MM.1S (cell line): ENCODE data around the gene UNC13A.

Source experiments
- CTCF ChIP-seq: fragments of 300-600 bp; sonication (generic); IDR thresholded peaks from 2 replicates; pipeline ENCODE4 v1.5.1; 2016; ENCODE audit warnings: antibody characterized with exemption, low read length, mixed read lengths
- EZH2 ChIP-seq: fragments of 300-600 bp; sonication (generic); optimal IDR thresholded peaks from 2 replicates; pipeline ENCODE3; 2017; ENCODE audit warnings: low read depth, mild to moderate bottlenecking, antibody characterized with exemption, low read length, mixed read lengths

DNA sequence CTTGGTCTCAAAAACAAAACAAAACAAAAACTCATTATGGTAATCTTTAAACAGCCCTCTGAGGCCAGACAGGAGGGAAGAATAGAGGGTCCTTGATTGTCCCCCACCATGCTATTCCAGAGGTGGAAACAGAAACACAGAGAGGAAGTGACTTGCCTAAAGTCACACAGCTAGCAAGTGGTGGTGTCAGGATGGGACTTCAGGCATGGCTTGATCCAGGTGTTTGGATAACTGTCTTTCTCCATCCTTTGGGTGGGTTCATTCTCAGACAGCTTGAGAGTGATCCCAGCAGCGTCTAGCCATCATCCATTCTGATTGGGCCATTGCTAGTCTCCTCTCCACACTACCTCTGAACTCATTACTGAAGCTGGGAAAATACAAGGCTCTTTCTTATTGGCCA is 120.2 kb downstream of the UNC13A start:
- TF ChIP-seq CTCF (no peak), EZH2 (no peak)
